Stimulated activated CD4-positive, alpha-beta T cell treated with anti-CD3 and anti-CD28 coated beads, Interleukin-1b, Interleukin-23, amount 100 ng/mL, for 24 hours (primary cell): ENCODE data around the gene UAP1L1.
"Not testable (repeated sequence)": the region's sequence is repeated elsewhere in the genome, so short reads cannot be mapped to it uniquely, and the experiment has no call there.

Source experiments
- DNase-seq, 4 experiments: peaks; one replicate each; pipeline ENCODE4 v3.0.0-alpha.2; 2020; ENCODE audit warnings: low read depth in 4 of 4, low spot score in 1 of 4

Gene UAP1L1

DNA sequence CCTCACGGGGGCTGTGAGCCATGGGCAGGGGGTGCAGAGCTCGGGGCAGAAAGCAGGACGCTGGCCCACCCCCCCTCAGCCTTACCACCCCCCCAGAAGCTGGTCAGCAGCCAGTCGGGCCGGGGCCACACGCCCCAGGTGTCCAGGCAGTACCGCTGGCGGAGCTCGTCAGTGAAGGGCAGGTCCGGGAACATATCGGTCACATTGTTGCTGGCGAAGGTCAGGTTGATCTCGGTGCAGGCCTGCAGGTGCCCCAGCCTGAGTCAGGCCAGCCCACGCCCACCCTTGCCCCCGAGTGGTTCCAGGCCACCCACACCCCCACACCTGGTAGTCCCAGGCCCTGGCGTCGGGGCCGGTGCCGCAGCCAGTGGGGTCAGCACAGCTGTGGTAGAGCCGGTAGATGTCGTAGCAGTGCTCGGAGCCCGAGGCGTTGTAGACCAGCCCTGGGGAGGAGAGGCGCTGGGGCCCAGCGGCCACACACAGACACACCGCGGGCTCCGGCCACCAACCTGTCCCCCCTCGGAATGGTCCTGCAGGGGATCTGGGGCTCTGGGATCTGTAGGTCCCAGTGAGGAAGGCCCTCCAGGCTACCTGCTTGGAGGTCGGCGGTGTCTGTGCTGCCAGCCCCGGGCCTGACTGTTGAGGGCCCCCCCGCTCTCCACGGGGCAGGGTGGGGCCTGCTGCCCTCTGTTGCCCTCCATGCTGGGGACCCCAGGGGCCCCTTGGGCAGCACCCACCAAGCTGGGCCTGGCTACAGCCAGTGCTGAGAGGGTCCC is 34.7 kb downstream of the UAP1L1 start:
- DNase-seq = no peak

DNA sequence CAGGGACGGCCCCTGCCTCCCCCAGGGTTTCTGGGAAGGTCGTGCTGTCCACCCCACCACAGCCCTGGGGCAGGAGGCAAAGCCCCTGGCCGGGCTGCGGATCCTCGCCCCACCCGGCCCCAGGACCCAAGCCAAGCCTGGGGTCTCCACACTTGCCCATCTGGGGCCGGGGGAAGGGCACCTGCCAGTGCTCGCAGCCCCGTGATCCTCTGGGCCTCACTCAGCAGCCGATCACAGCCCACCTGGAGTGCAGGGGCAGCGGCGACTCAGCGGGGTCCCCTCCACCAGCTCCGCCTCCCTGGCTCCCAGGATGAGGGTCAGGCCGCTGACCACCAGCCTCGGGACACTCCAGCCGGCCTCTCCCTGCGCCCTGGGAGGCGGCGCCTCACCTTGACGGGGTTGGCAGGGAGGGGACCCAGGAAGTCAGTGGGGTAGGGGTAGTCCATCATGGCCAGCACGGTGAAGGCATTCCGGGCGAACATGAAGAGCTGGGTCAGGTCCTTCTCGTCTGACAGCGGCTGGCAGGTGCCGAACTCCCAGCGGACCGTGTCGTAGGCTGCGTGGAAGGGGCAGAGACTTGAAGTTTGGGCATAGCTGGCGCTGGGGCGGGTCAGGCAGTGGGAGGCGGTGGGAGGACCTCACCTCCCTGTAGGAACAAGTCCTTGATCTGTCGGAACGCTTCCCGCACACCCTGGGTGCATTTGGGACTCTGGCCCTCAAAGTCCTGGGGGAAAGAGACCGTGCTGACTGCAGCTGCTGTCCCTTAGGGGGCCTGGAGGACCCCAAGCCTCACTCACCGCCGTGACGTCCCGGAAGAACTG is 35.5 kb downstream of the UAP1L1 start:
- no peak for DNase-seq

DNA sequence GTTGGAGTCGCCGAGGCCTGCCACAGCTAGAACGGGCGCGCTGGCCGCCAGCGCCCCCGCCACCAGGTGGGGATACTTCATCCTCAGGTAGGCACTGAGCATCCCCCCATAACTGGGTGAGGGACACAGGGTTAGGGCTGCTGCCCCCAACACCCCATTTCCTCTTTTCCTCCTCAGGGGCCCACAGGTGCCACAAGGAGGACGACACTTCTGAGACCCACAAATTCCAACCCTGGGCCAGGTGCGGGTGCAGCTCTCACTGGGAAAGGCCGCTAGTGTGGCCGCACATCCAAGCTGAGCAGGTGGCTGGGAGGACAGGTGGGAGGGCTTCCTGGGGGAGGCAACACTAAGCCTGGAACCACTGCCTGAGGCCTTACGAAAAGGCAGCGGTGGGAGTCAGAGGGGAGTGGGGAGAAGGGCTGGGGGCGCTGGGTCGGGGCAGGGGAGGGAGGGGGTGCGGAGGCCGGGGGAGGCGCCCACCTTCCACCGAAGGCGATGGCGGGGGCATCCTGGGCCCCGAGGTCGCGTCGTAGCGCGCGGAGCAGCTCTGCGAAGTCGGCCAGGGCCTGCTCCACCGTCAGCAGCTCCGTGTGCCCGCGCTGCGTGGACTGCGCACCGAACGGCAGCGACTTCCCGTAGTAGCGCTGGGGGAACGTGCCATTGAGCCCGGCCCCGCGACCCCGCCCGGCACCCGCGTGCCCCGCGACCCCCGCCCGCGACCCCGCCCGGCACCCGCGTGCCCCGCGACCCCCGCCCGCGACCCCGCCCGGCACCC is 36.3 kb downstream of the UAP1L1 start:
- no peak for DNase-seq

DNA sequence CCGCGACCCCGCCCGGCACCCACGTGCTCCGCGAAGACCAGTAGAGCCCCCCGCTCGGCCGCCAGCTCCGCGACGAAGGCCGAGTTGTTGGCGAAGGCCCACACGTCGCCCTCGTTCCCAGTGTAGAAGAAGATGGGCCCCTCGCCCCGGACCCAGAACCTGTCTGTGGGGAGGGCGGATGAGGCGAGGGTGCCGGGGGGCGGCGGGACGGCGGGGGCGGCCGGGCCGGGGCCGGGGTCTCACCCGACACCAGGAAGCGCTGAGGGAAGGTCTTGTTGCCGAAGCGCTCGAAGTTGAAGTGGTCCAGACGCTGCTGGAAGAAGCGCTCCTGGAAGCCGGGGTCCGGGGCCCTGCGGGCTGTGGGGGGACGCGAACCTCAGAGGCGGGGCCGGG is 36.9 kb downstream of the UAP1L1 start:
- no peak for DNase-seq

DNA sequence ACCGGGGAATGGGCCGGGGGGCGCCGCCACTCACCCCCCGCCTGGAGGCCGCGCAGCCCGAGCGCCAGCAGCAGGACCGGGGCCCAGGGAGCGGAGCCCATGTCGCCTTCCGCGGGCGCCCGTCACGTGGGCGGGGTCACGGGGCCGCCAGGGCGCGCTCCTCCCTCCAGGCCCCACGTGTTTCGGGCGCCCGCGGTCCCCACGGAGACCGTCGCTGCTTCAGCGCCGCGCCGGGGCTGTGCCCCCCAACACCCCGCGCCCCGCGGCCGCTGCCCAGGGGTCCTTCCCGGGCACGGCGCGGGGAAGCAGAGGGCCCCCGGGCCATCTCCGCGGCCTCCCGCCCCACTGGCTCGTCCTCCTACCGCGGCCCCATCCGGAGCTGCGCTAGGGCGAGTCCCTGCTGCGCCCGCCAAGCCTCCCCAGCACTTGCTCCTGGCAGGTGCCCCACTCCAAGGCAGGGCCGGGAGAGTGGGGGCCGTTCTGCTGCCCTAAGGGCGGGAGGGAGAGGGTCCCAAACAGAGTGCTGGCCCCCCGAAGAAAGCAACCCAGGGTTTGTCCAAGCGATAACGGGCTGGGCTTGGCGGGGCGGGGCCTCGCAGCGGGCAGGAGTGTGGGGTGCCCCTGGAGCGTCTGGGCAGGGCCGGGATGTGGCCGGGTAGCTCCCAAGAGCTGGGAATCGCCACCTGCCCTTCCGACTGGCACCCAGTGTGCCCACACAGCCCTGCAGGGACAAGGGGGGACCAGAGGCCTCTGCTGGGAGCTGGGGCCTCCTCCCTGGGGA is 37.5 kb downstream of the UAP1L1 start, which contains the start of gene DPP7:
TSS of gene DPP7 (minus strand) at position 121 of the 781 bp plus-strand sequence. CDS start at position 101, 20 bp downstream.
- DNase-seq = peak; percentile 55 to 80 (median 62)

DNA sequence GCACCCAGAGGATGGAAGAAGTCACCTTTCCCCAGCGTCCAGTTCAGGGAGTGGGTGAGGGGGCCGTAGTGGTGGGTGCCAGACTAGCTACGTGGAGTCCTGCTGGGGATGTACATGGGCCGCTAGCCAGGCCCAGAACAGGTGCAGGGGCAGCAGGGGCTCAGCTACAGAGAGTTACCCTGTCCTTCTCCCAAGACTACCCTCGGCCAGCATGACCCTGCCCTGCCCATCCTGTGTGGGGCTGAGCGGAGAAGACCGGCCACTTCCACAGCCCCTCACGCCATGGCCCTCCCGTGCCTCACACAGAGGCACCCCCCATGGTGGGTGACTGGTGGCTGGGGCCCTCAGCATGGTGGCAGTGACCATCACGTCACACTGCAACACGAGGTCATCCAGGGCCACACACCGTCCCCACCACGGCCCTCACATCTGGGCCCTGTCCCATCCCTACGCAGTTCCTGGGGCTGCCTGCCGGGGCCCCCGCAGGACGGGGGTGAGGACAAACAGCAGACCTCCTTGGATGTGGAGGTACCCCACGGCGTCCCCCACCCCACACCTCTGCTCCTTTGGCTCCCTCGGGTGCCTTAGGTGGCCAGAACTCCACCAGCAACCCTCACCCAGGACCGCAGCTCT is 38.2 kb downstream of the UAP1L1 start:
- no peak for DNase-seq

DNA sequence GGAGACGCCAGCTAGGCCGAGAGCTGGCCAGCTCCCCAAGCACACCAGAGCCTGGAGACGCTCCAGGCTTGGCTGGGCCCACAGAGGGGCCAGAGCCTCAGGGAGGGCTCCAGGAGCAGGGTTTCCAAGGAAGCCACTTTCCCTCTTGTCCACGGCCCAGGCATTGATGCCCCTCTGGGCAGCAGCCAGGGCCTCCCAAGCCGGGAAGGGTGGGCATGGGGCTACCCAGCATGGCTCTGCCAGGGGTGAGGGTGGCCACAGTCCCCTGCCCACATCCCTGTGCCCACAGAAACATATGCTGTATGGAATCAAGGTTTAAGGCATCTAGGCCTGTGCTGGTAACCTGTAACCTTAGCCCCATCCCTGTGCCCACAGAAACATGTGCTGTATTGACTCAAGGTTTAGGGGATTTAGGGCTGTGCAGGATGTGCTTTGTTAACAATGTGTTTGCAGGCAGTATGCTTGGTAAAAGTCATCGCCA is 38.8 kb downstream of the UAP1L1 start:
- no peak for DNase-seq

DNA sequence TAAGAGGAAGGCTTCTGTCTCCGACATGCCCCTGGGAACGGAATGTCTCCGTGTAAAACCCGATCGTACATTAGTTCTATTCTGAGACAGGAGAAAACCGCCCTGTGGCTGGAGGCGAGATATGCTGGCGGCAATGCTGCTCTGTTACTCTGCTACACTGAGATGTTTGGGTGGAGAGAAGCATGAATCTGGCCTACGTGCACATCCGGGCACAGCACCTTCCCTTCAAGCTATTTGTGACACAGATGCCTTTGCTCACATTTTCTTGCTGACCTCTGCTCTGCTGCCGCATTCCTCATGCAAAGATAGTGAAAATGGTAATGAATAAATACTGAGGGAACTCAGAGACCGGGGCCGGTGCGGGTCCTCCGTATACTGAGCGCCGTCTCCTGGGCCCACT is 39.4 kb downstream of the UAP1L1 start:
- no peak for DNase-seq

DNA sequence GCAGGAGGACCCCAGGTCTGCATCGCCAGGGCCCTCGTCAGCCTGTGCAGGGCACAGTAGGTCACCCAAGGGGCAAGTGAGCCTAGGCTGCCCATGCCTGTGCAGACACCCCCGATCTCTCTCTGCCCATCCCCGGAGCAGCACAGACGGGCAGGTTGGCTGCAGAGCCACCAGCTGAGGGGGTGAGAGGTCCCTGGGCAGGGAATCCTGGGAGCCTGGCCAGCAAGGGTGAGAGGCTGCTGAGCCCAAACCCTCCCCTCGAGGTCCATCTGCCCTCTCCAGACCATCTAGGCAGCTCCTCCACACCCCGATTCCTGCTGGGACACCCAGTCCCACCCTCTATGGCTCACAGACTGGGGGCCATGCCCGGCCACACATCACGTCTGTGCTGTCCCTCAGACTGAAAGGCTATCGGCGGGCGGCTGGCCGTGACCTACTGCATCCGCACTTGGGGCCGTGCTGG is 40.0 kb downstream of the UAP1L1 start:
- DNase-seq = no peak

DNA sequence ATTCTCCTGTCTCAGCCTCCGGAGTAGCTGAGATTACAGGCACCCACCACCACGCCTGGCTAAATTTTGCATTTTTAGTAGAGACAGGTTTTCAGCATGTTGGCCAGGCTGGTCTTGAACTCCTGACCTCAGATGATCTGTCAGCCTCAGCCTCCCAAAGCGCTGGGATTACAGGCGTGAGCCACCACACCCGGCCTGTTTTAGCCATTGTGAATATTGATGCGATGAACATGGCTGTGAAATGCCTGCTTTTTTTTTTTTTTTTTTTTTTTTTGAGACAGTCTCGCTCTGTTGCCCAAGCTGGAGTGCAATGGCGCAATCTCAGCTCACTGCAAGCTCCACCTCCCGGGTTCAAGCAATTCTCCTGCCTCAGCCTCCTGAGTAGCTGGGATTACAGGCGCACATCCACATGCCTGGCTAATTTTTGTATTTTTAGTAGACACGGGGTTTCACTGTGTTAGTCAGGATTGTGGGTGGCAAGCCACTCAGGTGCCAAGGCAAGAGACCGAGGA is 40.8 kb downstream of the UAP1L1 start:
- DNase-seq = not testable (repeated sequence)

DNA sequence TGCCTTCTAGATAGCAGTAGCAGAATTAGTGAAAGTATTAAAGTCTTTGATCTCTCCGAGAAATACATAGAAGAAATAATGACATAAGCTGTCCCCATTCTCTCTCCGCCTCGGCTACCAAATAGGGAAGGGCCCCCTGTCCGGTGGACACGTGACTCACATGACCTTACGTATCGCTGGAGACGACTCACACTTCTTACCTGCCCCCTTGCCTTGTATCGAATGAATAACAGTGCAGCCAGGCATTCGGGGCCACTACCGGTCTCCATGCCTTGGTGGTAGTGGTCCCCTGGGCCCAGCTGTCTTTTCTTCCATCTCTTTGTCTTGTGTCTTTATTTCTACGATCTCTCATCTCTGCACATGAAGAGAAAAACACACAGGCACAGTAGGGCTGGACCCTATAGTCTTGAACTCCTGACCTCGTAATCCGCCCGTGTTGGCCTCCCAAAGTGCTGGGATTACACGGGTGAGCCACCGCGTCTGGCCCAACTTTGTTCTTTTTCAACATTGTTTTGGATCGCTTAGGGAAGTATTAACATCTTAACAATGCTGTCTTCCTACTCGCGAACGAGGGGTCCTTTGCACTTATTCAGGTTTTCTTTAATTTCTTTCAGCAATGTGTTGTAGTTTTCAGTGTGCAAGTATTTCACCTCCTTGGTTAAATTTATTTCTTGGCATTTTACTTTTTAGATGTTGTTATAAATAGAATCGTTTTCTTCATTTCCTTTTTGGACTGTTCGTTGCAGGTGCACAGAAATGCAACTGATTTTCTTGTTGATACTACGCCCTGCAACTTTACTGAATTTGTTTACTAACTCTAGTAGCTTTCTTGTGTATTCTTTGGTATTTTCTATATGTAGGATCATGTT is 44.8 kb downstream of the UAP1L1 start:
- not testable (repeated sequence) for DNase-seq

DNA sequence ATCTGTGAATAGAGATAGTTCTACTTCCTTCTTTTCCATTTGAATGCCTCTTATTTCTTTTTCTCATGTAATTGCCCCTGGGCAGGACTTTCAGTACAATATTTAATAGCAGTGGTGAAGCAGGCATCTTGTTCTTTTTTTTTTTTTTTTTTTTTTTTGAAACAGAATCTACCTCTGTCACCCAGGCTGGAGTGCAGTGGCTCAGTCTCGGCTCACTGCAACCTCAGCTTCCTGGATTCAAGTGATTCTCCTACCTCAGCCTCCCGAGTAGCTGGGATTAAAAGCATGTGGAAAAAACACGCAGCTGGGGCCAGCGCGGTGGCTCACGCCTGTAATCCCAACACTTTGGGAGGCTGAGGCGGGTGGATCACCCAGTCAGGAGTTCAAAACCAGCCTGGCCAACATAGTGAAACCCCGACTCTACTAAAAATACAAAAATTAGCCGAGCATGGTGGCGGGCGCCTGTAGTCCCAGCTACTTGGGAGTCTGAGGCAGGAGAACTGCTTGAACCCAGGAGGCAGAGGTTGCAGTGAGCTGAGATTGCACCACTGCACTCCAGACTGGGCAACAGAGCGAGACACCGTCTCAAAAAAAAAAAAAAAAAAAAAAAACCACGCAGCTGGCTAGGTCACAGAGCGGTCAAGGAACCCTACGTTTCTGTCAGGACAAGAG is 45.6 kb downstream of the UAP1L1 start:
- not testable (repeated sequence) for DNase-seq

DNA sequence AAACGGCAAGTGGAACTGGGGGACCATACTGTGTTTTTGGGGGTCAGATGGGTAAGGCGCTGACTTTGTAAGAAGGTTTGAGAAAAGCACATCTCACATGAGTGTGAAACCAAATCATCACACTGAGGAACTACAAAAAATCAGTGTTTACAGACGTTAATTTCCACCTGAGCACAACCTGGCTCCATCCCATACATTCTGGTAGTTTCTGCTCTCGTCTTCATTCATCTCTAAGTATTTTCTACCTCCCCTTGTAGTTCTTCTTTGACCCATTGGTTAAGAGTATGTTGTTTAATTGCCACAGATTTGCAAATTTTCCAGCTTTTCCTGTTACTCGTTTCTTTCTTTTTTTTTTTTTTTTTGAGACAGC is 46.1 kb downstream of the UAP1L1 start:
- no peak for DNase-seq

DNA sequence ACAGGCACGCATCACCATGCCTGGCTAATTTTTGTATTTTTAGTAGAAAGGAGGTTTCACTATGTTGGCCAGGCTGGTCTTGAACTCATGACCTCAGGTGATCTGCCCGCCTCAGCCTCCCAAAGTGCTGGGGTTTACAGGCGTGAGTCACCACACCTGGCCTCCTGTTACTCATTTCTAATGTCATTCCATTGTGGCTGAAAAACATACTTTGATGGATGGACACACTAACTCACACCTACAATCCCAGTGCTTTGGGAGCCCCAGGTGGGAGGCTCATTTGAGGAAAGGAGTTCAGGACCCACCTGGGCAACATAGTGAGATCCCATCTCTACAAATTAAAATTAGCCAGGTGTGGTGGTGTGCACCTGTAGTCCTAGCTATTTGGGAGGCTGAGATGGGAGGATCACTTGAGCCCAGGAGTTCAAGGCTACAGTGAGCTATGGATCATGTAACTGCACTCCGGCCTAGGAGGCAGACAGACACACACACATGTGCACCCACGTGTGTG is 46.7 kb downstream of the UAP1L1 start:
- DNase-seq = not testable (repeated sequence)

DNA sequence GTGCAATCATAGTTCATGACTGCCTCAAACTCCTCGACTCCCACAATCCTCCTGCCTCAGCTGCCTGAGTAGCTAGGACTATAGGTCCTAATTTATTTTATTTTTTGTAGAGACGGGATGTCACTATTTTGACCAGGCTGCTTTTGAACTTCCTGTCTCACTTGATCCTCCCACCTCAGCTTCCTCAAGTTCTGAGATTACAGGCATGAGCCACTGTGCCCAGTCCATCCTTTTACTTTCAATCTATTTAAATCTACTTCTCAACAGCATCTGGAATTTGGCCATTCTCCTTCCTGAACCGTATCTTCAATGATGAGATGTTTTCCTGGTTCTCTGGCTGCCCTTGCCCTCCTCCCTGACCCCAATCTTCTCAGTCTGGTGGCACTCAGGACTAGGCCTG is 49.5 kb downstream of the UAP1L1 start:
- DNase-seq = no peak

DNA sequence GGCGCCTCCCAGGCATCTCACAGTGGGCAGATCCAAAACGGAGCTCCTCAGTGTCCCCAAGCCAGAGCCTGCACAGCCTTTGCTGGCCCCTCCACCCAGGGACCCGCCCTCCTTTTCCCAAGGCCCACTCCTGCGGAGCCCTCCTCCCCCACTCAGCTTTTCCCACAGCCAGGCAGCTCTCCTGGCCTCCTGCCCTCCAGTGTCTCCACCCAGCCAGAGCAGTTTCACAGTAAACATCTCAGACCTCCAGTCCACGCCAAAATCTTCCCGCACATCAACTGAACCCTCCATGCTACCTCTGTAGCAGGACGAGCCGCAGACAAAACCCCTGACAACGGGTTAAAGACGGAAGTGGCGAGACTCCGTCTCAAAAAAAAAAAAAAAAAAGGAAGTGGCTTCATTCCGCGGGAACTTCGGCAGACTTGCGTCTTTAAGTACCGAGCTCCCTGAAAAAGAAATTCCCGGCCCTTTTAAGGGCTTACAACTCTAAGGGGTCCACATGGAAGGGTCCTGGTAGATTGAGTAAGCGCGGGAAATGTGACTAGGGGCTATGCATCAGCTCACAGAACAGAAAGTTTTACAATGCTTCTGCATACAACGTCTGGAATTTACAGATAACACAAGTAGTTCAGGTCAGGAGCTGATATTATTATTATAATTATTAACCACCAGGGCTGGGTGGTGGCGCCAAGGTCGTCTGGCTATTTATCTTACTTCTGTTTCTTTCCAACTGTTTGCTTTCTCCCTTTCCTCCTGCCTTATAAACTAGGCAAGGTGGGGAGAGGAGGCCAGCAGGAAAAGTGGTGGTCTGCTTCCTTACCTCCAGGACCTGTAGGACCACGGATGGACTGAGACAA is 50.2 kb downstream of the UAP1L1 start:
- peak in 1 of 4 experiments; percentile 17 for DNase-seq
